ENCODE measurements around the gene SLC7A7.
"Not testable (repeated sequence)": the region's sequence is repeated elsewhere in the genome, so short reads cannot be mapped to it uniquely, and the experiment has no call there.

The SLC7A7 gene

GRCh38 chr14:22752422-22752821 lies 62.8 kb downstream of the SLC7A7 start:
- no peak for DNase-seq (ENCODE audit: low spot score)

GRCh38 chr14:22748631-22749068 lies 66.6 kb downstream of the SLC7A7 start:
- no peak for DNase-seq (ENCODE audit: low spot score)

- DNase-seq (ENCODE audit: low spot score): no peak
Observed at GRCh38 chr14:22748206-22748605, 67.0 kb downstream of the SLC7A7 start.

- DNase-seq (ENCODE audit: low spot score): no peak
Observed at GRCh38 chr14:22747769-22748168, 67.5 kb downstream of the SLC7A7 start.

- DNase-seq (ENCODE audit: low spot score): no peak
Observed at GRCh38 chr14:22740020-22740419, 75.2 kb downstream of the SLC7A7 start.

- no peak for DNase-seq (ENCODE audit: low spot score)
Observed at GRCh38 chr14:22739423-22739822, 75.8 kb downstream of the SLC7A7 start.

GRCh38 chr14:22737052-22737451 lies 78.2 kb downstream of the SLC7A7 start:
- DNase-seq (ENCODE audit: low spot score): peak; percentile 89

GRCh38 chr14:22736384-22736783 lies 78.9 kb downstream of the SLC7A7 start:
- DNase-seq (ENCODE audit: low spot score): not testable (repeated sequence)

- DNase-seq (ENCODE audit: low spot score): no peak
Observed at GRCh38 chr14:22735096-22735495, 80.1 kb downstream of the SLC7A7 start.

GRCh38 chr14:22733829-22734228 lies 81.4 kb downstream of the SLC7A7 start:
- no peak for DNase-seq (ENCODE audit: low spot score)

GRCh38 chr14:22732062-22732461 lies 83.2 kb downstream of the SLC7A7 start:
- DNase-seq (ENCODE audit: low spot score): not testable (repeated sequence)

GRCh38 chr14:22726012-22726411 lies 89.2 kb downstream of the SLC7A7 start:
- DNase-seq (ENCODE audit: low spot score): no peak

GRCh38 chr14:22725374-22725773 lies 89.9 kb downstream of the SLC7A7 start:
- DNase-seq (ENCODE audit: low spot score): not testable (repeated sequence)

- not testable (repeated sequence) for DNase-seq (ENCODE audit: low spot score)
Observed at GRCh38 chr14:22724847-22725246, 90.4 kb downstream of the SLC7A7 start.

GRCh38 chr14:22723815-22724214 lies 91.4 kb downstream of the SLC7A7 start:
- no peak for DNase-seq (ENCODE audit: low spot score)

Data from activated CD4-positive, alpha-beta T cell treated with anti-CD3 and anti-CD28 coated beads, Interleukin-2, Interleukin-4, amounts not matched to agents 100 ng/mL and 50 ng/mL, durations not matched to agents 16 hours and 8 hours (primary cell).